RWPE1 (cell line): Measurements from ENCODE around the gene C2orf92.

ENCODE experiments used
- CTCF ChIA-PET: fragments of 350-600 bp; sonication (Branson Sonifier 250); formaldehyde crosslinking; extraction: SDS; loops from one replicate; lab custom pipeline; 2021; lab: Yijun Ruan, JAX
- POLR2A ChIA-PET: fragments of 400-600 bp; formaldehyde crosslinking; extraction: SDS; loops from one replicate; lab custom pipeline; 2020; ENCODE audit warnings: antibody characterized with exemption; ENCODE audit not compliant: low non-redundant PET; lab: Yijun Ruan, JAX
- DNase-seq: peaks from one replicate; pipeline ENCODE4 v3.0.0; 2012; ENCODE audit warnings: low spot score
- H3K27ac ChIP-seq: fragments of 450-650 bp; 2 replicates; pipeline ENCODE4 v1.5.1; 2017
- TF ChIP-seq, protein P1 (sequence below): fragments of 450-650 bp; conservative IDR thresholded peaks from 2 replicates; pipeline ENCODE4 v1.5.1; 2017; ENCODE audit warnings: low read depth, mild to moderate bottlenecking

C2orf92 gene

DNA sequence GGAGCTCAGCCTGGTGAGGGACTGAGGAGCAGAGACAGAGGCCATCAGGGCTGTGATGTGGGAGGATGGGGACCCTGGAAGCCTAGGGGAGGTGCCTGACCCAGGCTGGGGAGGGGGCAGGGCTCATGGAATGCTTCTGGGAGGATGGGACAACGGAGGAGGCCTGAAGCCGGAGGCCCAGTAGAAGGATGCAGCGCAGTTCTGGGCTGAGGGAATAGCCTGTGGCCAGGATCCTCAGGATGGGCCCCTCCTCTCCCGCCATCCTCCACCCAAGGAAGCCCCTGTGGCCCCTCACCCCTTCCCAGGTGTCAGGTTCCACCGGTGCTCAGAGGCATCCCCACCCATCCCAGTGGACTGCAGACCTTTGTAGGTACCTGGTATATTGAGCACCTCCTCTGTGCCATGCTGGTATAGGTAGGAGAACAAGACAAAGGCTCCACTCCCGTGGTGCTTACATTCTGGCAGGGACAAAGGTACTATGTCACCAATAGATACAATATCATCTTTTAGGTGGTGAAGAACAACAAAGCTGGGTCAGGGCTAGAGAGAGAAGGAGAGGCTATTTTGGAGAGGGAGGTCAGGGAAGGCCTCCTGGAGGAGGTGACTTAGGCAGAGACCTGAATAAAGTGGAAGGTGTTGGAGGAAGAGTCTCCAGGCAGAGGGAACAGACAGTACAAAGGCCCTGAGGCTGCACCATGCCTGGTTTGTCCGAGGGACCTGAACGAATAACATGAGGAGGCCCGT, 46.6 kb downstream of the C2orf92 start:
- CTCF ChIA-PET = no interaction called here
- H3K27ac ChIP-seq = no peak overlapping the region
- TF ChIP-seq, protein P1, sequence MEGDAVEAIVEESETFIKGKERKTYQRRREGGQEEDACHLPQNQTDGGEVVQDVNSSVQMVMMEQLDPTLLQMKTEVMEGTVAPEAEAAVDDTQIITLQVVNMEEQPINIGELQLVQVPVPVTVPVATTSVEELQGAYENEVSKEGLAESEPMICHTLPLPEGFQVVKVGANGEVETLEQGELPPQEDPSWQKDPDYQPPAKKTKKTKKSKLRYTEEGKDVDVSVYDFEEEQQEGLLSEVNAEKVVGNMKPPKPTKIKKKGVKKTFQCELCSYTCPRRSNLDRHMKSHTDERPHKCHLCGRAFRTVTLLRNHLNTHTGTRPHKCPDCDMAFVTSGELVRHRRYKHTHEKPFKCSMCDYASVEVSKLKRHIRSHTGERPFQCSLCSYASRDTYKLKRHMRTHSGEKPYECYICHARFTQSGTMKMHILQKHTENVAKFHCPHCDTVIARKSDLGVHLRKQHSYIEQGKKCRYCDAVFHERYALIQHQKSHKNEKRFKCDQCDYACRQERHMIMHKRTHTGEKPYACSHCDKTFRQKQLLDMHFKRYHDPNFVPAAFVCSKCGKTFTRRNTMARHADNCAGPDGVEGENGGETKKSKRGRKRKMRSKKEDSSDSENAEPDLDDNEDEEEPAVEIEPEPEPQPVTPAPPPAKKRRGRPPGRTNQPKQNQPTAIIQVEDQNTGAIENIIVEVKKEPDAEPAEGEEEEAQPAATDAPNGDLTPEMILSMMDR = no peak
- POLR2A ChIA-PET = no interaction called here
- DNase-seq = no peak

DNA sequence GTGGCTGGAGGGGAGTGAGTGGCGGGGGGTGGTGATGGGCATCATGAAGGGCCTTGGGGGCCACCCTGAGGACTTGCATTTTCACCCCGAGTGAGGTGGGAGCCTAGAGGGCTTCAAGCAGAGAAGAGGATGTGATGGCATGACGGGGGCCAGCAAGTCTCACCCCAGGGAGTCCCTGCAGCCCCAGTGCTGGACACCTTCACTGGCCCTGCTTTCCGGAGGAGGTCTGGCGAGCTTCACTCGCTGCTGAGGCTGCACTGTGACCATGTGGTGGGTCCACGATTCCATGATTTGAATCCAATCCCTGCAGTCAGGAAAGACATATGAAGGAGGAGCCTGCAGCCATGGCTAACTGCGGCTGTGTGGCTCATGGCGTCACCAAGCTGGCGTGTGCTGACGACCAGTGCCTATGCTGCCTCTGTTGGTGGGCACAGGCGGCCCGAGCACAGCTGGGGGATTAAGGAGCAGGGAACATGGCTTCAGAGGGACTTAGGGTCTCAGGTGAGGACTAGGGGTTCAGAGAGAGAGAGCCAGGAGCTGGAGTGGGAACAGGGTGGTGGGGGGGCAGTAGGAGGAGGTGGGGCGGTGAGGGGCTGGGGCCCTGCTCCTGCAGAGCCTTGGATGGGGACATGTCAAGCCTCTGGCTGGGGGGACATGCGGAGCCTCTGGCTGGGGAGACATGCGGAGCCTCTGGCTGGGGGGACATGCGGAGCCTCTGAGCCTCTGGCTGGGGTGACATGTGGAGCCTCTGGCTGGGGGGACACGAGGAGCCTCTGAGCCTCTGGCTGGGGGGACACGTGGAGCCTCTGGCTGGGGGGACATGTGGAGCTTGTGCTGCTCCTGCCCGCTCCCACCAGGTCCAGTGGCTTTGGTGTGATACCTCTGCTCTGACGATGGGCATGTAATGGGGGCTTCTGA, 47.4 kb downstream of the C2orf92 start:
- ChIA-PET CTCF (interaction anchor here (0.6 to 0.7 kb wide), 2 partner anchors 25 to 33 kb away, joined by 3 to 4 read pairs; no protein-coding TSS in a partner anchor), POLR2A (no interaction called here)
- DNase-seq = no peak
- TF ChIP-seq, protein P1 = no peak
- no peak overlapping the region for H3K27ac ChIP-seq

DNA sequence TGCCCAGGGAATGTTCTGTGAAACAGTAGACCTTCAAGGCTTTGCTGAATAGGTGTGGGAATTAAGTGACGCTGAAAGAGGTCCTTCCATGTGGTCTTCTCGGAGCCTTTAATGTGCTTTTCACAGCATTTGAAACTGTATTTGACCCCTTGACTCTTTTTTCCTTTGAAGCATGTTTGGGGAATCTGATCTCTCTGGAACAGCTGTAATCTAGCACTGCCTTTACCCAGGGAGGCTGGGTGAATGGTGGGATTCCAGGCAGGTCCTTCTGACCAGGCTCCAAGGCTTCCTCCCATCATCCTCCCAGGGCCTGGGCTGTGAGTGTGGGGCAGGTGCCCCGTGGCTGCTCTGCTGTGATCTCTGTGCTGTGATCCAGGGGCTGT, 48.1 kb downstream of the C2orf92 start:
- POLR2A ChIA-PET = no interaction called here
- CTCF ChIA-PET = interaction anchor here (0.6 to 0.7 kb wide), 2 partner anchors 24 to 32 kb away, joined by 3 to 4 read pairs; no protein-coding TSS in a partner anchor
- DNase-seq = no peak
- TF ChIP-seq, protein P1 = no peak
- H3K27ac ChIP-seq = no peak overlapping the region

DNA sequence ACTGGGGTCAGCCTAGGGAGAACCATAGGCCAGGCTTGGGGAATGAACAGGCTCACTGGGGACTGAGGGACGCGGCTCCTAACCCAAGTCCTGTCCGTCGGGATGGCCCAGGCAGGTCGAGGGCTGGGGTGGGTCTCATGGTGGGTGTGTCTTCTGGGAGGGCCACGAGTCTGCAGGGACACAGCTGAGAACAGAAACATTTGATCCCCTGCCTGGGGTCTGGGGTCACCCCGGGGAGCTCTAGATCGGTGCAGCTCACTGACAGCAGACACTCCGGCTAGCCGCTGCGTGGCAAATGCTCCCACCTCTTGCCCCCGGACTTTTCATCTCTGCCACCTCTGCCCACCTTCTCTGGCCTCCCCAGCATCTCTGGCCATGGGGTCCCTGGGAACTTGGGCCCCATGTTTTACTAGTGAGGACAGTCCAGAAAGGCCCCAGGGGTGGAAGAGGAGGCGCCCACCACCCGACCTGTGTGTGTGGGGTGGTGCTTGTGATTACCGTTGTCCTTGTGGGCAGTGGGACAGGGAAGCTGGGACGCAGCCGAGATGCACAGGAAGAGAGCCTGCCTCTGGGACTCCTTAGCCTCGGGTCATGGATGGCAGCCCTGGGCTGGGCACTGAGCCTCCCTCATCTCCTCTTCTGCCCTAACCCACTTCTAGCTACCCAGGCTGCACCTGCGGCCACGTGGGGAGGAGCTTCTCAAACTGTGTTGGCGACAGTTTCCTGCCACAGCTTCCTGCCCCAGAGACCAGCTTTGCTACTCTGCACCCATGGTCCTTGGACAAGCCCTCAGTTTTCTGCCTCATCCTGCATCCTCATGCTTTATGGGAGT, 48.8 kb downstream of the C2orf92 start:
- ChIA-PET POLR2A (no interaction called here), CTCF (interaction anchor here (0.7 kb wide), 1 partner anchor 749 kb away, joined by 3 read pairs; no protein-coding TSS in a partner anchor)
- no peak overlapping the region for H3K27ac ChIP-seq
- no peak for DNase-seq
- TF ChIP-seq, protein P1 = no peak

DNA sequence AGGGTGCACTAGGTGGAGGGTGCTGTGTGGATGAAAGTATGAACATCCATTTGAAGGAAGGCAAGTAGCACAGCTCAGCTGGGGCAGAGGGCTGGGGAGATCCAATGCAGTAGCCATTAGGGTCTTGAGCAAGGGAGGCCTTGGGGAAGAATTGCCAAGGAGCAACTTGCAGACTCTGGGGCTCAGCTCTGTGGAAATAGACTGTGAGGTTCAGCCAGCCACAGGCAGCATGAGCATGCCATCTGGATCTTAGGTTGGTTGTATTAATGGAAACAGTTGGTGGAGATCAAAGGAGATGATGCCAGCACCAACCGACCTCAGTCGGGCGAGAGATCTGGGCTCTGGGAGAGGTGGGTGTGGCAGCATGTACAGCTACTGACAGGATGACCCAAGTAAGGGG, 49.4 kb downstream of the C2orf92 start:
- ChIA-PET POLR2A (no interaction called here), CTCF (interaction anchor here (0.7 kb wide), 1 partner anchor 749 kb away, joined by 3 read pairs; no protein-coding TSS in a partner anchor)
- H3K27ac ChIP-seq = no peak overlapping the region
- DNase-seq = no peak
- TF ChIP-seq, protein P1 = no peak
